CD4-positive, alpha-beta T cell treated with Interleukin-15 for 1 hour (primary cell): ENCODE data around the gene URM1.

ENCODE experiments used
- DNase-seq: peaks from one replicate; pipeline ENCODE4 v3.0.0-alpha.2; 2020

Gene URM1

DNA sequence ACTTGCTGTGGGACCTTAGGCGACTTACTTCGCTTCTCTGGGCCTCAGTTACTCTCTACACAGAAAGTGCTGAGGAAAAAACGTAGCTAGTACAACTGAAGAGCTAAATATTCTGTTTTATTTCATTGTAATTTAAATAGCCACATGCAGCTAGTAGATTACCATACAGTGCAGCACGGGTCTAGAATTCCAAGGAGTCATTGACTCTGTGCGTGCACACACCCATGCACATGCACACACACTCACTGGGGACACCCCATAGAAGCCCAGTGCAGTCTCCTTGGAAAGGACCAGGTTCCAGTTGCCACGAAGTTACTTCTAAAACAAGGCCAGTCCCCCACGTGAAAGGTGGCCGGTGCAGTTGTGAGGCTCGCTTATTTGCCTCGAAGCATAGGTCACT, 17.0 kb downstream of the URM1 start:
- no peak for DNase-seq

DNA sequence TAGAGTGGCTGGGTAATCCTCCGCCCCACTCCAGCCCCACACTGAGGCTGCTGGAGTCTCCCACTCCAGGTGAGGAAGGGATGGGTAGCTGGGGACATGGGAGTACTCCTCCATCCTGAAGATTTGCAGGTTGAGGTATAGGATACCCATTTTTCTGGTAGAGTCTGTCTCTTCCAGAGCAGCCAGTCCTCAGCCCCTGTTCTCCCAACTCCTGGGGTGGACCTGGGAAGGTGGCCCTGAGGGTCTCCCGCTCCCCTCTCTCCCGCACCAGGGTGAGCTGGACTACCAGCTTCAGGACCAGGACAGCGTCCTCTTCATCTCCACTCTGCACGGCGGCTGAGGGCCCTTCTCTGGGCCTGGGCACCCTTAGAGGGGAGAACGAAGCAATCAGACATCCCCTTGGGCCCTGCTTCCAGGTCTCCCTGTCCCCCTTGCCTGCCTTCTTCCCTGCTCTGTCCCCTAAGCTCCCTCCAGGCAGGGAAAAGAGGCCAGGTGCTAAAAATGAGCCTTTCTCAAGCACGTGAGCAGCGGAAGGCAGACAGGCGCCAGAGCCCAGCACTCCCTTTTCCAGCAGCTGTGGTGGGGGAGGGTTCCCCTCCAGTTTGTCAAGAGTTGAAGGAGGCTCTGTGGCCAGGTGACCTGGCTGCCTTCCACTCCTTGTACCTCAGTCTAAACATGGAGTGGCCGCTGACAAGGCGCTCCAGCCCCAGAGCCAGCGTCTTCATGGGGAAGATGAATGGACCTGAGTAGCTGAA, 18.4 kb downstream of the URM1 start:
- DNase-seq, result no peak

DNA sequence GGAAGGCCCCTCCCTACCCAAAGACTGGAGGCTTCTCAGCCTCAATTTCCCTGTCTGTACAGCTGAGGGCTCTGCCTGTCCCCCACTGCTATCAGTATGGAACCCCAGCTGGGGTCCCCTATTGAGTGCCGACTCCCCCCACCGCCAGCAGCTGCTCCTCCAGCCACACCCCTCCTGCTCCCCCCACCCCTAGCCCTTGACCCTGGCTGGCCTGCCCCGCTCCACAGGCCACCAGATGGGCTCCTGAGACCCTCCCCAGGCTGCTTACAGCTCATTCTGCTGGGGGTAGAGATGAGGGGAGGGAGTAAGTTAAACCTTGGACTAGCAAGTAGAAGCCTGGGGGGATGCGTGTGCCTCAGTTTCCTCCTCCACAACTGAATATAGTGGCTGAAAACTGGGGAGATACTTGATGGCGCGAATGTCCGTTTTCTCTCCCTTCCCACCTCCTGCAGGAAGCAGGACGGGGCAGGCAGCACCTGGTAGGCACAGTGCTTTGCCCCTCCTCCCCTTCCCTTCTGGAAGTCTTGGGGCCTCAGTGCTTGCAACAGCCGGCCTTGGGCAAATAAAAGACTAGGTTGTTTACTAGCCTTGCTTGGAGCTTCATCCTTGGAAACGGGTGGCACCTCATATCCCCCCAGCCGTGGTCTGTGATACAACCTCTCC, 19.1 kb downstream of the URM1 start:
- DNase-seq, result no peak

DNA sequence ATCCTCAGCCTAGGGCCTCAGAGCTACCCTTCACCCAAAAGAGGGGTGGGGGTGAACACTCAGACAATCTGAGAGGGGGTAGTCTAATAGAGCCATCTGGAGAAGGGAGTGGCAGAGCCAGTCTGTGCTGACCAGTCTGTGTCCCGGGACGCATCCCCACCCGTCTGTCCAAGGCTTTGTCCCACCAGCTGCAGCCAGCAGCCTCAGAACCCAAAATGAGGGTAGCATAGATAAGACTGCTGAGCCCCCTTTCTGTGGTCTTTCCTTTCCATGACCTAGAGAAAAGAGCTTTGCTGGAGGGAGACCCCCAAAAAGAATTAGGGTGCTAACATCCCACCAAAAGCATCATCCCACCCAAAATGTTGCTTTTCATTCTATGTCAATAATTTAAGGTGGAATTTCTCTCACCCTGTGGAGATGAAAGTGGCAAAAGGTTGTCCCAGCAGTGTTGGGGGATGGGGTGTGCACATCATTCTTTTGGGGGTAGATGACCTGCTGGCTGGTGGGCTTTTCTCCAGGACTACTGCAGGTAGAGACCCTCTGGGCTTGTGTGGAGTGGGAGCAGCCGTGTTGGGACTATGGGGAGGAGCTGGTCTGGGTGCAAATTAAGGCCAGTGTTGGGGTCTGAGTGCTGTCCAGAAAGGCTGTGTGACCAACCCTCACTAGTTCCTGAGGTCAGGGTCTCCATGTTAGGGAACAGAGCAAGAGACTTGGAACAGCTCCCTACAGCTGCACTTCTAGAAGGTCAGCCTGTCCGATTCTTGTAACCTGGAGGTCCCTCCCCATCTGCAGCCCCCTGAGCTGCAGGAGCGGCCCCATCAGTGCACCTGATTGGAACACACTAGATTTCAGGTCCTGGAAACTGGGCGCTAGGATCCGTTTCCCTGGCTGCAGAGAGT, 19.9 kb downstream of the URM1 start:
- no peak for DNase-seq

DNA sequence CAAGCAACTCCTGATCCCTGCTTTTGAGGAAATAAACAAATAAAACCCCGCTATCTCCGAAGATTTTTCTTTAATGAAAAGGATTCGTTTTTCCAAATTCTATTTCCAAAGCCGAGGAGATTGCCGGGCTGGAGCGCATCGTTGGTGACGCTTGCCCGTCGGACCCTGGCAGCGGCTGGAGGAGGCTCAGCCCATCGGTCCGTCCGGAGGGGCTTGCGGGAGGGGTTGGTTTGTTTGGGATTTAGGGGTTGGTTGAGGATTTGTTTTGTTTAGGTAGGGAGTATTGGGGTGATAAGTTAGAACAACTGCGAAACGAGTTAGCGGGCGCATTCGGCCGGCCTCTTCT, 20.8 kb downstream of the URM1 start:
- no peak for DNase-seq

DNA sequence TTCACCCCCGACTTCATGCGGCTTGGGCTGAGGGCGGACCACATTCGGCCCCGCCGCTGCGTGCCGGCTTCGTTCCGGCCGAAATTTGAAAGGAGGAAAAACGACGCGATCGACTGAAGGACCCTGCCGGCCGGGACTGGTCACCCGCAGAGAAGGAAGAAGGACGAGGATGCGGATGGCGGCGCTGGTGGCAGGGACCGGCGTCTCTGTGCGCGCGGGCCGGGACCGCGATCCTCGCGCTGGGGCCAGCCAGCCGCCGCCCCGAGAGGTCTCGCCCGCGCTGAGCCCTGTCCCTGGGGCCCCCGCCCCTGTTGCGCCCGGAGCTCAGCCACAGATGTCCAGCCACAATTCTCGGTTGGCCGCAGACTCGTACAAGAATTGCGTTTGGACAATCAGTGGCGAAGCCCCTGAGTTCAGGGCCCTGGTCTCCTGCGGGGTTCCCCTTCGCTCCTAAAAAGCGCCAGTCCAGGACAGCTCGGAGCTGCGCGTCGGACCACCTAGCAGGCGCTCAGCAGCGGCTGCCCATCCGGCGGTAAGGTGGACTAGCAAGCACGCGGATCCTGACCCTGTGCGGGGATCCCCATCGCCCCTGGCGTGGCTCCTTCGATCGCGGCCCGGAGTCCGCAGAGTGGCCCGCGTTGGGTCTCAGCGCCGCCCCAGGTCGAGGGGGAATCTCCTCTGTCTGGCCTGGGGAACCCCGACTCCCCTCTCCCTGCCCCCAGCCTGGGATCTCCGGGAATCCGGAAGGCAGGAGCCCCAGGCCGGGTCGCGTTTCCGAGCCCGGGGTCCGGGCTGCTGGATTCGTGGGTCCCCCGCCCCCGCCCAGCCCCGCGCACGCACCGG, 21.3 kb downstream of the URM1 start:
- DNase-seq, result no peak

DNA sequence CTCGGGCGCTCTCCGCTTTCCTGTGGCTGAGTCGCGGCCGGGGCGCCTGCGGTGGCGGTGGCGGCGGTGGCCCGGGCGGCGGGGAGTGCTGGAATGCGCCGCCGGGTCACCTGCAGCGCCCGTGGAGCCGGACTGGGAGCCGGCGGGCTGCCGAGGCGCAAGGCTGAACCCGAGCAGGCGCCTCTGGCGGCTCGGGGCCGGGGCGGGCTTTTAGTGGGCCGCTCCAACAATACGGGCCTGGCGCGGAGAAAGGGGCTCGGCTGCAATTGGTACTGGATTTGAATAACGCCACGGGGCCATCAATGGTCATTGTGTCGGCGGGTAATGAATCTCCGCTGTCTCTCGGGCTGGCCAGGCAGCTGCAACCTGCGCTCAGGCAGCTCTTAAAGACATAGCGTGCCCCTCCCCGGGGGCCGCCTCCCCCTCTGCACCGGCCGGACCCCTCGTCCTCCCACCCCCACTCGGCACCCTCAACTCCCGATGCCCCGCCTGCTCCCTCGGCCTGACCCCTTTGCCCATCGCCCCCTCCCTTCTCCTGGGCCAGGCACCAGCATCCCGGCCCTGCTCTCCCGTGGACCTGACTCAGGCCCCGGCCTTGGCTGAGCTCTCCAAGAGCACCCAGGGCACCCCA, 22.1 kb downstream of the URM1 start:
- DNase-seq, result no peak

DNA sequence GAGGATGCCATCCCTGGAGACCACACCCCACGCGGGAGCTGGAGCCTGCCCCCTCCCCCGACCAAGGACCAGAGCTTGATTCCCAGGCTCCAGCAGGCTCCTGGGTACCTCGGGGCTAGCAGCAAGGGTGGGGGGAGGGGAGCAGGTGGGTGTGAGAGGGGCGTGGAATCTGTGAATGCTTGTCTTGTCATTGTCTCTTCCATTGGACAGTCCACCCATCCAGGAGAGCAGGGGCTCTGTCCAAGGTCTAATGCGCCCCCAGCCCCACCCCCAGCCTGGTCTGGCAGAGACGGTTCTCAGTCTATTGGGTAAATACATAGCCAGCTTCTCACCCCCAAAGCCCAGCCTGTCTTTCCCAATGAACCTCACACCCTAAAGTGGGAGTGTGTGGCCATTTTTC, 22.8 kb downstream of the URM1 start:
- DNase-seq, result no peak

DNA sequence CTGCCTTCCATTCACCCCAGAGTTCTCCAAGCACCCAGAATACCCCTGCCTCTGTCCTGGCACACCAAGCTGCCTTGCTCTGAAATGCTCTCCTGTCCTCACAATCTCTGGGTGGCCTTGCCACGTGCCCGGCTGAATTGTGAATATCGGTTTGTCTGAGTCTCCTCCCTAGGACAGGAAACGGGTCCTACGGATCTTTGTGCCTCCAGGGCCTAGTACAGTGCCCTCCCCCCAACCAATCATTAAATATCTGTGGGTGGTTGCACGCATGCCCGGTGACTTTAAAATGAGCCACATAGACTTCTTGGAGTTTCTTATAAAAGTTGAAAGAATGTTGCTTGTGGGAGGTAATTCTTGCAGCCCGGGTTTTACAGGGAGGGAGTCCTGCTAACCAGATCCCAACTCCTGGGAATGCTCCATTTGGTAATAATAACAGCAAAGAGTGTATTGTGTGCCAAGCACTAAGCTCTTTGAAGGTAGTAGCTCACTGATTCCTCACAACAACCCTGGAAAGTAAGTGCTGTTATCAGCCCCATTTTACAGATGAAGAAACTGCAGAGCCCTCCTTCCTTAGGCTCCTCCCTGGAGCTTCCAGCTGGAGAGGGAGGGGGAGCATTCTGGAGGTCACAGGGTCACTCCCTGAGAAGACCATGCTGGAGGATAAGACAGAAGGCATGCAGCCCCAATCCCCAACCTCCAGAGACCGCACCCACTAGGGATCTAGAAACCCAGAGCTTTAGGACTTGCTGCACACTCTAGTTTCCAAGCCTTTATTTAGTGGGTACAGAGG, 23.4 kb downstream of the URM1 start:
- DNase-seq, result no peak

DNA sequence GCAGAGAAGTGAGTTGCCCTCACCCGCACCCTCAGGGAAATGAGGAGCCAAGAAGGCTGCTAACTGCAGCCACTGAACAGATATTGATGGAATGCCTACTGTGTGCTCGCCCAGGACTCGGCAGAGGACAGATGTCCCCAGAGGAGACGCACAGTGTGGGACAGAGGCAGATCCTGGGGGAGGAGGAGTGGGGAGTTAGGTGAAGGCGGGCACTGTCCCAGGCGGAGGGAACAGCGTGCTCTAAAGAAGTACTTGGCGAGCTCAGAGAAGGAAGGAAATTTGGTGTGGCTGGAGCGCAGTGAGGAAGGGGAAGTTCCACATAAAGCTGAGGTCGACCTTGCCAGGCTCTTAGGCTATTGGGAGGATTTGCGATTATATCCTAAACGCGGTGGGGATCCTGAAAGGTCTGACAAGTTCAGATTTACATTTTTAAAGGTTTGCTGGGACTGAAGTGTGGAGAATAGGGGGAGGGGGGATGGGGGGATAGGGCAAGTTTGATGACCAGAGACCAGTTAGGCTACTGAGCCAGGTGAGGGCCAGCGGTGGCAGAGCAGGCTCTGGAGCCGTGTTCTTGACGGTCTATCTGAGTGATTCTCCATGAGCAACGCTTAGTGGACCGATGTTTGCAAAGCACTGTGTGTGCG, 25.9 kb downstream of the URM1 start:
- DNase-seq, result no peak

DNA sequence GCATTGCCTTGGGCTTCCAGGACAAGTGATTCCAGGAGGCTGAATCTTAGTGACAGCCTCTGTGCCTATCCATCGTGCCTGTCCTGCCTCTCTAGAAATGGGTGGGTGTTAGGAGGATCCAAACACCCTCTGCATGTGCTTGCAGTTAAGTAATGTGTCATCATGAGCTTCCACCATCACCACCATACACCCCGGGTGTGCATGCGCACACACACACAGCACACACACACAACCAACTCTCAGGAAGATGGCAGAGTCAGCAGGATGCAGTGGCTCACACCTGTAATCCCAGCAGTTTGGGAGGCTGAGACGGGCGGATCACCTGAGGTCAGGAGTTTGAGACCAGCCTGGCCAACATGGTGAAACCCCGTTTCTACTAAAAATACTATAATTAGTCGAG, 26.7 kb downstream of the URM1 start:
- no peak for DNase-seq

DNA sequence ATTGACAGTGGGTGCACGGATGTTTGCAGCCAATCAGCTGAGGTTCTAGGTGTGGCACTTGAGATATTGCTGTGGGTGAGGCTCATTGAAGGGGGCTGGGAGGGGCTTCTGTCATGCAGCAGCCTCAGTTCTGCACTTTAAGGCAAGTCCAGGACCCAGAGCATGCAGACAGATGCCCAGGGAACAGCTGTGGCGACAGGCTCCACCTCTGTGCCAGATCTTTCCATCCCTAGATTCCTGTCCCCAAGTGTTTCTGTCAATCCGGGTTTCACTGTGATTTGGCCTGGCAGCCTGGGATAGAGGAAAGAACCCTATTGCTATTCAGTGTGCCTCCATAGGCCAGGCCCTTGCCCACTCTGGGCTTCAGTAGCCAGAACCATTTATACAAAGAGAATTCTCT, 28.7 kb downstream of the URM1 start:
- DNase-seq, result no peak

DNA sequence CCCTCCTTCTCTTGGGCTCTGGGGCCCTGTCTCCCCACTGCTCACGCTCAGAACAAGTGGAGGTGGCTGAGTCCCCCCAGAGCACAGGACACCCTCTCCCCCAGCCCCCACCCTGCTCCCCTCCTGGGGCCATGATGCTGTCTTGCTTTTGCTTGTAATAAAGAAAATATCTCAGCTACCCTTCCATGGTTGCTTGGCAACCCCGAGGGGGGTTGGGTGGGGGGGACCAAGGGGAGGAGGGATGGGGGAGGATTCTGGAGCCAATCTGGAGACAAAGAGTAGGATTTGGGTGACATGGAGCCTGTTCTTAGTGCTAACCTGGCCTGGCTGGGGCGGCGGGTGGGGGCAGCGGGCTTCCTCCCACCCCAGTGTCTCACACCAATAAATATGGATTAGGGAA, 33.4 kb downstream of the URM1 start:
- DNase-seq, result no peak

DNA sequence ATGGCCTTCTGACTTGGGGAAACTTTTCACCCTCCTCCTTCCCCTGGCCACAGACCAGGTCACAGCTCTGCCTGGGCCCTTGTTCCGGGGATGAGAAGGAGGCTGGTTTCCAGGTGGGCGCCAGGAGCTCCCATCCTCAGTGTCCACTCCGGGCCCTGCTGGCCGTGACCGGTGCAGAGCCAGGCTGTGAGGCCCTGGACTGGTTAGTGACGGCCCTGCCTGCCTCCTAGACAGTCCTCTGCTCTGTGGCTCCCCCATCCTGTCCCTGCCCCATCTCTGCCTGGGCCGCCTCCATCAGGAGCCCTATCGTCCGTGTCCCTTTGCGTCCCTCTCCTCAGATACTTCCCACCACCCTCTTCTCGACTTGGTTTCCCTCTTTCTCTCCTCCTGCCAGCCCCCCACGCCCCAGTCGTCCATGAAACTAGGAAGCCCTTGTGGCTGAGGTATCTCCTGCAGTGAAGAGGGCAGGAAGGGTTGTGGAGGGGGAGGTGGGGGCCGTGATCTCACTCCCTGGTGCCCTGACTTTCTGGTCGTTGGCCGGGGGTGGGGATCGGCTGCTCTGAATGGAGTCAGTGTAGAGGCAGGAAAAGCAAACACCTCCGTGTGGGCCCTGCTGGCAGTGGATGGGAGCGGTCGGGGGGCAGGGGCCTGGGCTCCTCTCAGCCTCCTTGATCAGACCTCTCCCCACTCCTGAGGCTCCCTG, 34.1 kb downstream of the URM1 start:
- DNase-seq, result no peak

DNA sequence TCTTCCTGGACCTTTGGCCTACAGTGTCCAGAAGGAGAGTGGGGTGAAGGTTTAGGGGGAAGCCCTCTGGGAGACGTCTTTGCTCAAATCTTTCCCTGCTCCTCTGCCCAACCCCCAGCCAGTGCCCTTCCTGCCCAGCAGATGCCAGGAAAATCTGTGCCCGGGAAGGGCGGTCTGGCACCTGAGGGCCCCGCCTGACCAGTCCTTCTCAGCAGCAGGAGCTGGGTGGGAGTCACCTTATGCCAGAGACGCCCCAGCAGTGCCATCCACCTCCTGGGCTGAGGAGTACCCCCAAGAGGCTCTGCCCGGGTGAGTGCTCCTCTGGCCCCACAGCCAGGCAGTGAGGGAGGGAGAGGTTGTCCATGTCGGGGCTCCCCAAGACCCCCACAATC, 34.6 kb downstream of the URM1 start:
- no peak for DNase-seq

DNA sequence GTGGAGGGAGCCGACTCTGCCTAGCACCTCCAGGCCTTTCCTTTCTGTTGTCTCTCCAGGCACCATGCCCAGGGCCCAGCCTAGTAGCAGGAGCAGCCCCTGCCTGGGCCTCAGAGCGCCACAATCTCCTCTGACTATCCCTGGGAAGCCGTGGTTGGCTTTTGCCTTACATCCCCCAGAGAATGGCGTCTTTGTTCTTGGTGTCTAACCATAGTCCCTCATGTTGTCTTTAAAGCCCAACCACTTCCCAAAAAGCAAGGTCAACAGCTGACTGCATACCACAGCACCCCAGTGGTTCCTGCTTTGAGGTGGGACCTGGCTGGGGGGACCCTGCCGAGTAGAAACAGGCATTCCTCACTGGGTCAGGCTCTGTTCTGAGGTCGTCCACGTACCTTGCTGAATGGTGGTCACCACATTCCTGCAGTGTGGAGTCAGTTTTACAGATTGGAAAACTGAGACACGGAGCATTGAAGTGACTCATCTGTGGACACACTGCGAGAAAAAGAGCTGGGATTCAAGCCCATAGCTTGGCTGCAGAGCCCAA, 35.7 kb downstream of the URM1 start:
- DNase-seq, result no peak

DNA sequence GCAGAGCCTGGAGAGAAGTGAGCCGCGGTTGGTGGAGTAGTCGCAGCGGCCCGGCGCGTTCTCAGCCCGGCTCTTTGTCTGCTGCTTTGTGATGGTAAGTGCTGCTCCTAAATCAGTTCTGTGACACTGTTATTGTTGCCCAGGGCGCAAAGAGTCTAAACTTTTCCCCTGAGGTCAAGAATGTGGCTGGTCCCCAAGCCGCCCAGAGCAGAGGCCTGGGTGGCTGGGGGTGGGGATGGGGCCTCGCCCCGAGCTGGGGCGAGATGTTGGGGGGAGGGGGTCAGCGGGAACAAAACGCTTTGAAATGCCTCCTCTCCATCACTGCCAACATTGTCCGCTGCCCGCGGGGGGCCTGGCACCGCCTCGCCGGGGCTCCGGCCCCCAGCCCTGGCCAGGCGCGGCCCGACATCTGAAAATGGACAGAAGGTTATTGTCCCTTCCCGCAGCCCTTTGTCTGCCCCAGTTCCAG, 37.8 kb downstream of the URM1 start:
- DNase-seq, result no peak

DNA sequence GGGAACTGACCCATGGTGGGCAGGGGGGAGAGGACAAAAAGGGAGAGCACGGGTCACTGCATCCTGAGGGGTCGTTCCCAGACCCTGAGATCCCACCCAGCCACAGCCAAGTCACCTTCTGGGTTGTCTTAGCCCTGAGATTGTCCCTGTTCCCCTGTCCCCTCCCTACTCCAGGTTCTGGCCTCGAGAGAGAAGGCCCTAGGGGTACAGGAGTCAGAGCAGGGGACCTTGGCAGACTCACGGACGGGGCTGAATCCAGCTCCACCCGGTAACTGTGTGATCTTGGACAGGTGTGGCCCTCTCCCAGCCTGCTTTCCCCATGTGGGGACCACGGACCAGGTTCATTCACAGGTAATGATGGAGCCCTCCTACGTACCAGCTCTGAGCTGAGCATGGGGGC, 38.3 kb downstream of the URM1 start:
- no peak for DNase-seq

DNA sequence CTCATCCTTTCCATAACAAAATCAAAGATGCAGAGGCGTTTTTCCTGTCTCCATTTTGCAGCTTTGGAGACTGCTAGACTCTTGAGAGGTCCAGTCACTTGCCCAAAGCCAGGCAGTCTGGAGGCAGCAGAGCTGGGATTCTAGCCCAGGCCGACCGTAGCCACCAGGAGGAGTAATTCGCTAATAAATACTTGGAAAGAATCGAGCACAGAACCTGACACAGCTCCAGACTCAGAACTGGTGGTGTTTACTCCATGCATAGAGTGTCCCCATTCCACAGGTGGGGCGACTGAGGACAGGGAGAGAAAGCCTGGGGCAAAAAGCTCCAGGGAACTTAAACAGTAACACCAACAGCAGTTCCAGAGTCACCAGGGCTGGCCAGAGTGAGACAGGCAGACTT, 38.8 kb downstream of the URM1 start:
- DNase-seq, result no peak
